ENCODE measurements around the gene TRMT13.
"Not testable (repeated sequence)": the region's sequence is repeated elsewhere in the genome, so short reads cannot be mapped to it uniquely, and the experiment has no call there.

The TRMT13 gene

DNA sequence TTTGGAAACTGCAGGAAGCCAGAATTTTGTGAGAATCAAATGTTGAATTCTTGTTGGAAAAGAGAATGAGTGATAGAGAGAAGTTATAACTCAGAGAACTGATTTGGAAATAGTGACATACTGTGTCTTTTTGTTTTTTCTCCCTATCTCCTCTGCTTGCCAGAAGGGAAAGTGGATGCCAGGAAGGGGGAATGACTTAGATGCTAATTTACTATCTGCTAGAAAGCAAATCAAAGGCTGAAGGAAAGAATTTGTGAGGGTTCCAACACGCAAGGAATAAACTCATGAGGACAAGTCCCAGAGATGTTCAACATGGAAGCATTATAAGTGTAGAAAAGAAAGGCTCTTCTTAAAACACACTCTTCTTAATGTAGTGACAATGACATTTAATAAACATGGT lies 65.6 kb downstream of the TRMT13 start:
- no peak for DNase-seq (ENCODE audit: low spot score)
- TF ChIP-seq, protein P1, sequence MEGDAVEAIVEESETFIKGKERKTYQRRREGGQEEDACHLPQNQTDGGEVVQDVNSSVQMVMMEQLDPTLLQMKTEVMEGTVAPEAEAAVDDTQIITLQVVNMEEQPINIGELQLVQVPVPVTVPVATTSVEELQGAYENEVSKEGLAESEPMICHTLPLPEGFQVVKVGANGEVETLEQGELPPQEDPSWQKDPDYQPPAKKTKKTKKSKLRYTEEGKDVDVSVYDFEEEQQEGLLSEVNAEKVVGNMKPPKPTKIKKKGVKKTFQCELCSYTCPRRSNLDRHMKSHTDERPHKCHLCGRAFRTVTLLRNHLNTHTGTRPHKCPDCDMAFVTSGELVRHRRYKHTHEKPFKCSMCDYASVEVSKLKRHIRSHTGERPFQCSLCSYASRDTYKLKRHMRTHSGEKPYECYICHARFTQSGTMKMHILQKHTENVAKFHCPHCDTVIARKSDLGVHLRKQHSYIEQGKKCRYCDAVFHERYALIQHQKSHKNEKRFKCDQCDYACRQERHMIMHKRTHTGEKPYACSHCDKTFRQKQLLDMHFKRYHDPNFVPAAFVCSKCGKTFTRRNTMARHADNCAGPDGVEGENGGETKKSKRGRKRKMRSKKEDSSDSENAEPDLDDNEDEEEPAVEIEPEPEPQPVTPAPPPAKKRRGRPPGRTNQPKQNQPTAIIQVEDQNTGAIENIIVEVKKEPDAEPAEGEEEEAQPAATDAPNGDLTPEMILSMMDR (conservative IDR thresholded peaks at IDR 0.05; ENCODE audit: low read depth), result no peak
- CTCF ChIA-PET, result no interaction called here
- no peak overlapping the region for H3K27ac ChIP-seq
- POLR2A ChIA-PET (ENCODE audit: low non-redundant PET), result no interaction called here

DNA sequence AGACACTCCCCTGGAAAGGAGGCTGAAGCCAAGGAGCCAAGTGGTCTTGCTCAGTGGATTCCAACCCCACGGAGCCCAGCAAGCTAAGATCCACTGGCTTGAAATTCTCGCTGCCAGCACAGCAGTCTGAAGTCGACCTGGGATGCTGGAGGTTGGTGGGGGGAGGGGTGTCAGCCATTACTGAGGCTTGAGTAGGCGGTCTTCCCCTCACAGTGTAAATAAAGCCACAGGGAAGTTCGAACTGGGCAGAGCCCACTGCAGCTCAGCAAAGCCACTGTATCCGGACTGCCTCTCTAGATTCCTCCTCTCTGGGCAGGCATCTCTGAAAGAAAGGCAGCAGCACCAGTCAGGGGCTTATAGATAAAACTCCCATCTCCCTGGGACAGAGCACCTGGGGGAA lies 67.1 kb downstream of the TRMT13 start:
- H3K27ac ChIP-seq; CTCF ChIA-PET; DNase-seq (ENCODE audit: low spot score); POLR2A ChIA-PET (ENCODE audit: low non-redundant PET): not testable (repeated sequence)
